HG03280 (cell line): ENCODE results near the gene PRKCQ.

Experiments
- ATAC-seq: cut with Tn5 transposase; IDR thresholded peaks from one replicate; pipeline ENCODE4 v1.9.1; 2021; ENCODE audit warnings: mild to moderate bottlenecking, moderate library complexity; ENCODE audit not compliant: unreplicated experiment

Gene PRKCQ

GRCh38 chr10:6528198-6528950 is 51.7 kb downstream of the PRKCQ start:
- ATAC-seq: no peak

GRCh38 chr10:6525599-6526165 is 54.4 kb downstream of the PRKCQ start:
- ATAC-seq: no peak

- no peak for ATAC-seq
Measured at GRCh38 chr10:6522230-6522629, 57.8 kb downstream of the PRKCQ start.

- no peak for ATAC-seq
Measured at GRCh38 chr10:6520138-6520537, 59.9 kb downstream of the PRKCQ start.

- ATAC-seq: no peak
Measured at GRCh38 chr10:6518791-6519429, 61.2 kb downstream of the PRKCQ start.

GRCh38 chr10:6516929-6517284 is 63.2 kb downstream of the PRKCQ start:
- no peak for ATAC-seq

GRCh38 chr10:6516281-6516928 is 63.7 kb downstream of the PRKCQ start:
- ATAC-seq: no peak

GRCh38 chr10:6514844-6515780 is 65.0 kb downstream of the PRKCQ start:
- ATAC-seq: no peak

- no peak for ATAC-seq
Measured at GRCh38 chr10:6514180-6514579, 65.9 kb downstream of the PRKCQ start.

- ATAC-seq: no peak
Measured at GRCh38 chr10:6513476-6513875, 66.6 kb downstream of the PRKCQ start.

GRCh38 chr10:6512182-6512581 is 67.9 kb downstream of the PRKCQ start:
- ATAC-seq: no peak

GRCh38 chr10:6511347-6511746 is 68.7 kb downstream of the PRKCQ start:
- no peak for ATAC-seq

- no peak for ATAC-seq
Measured at GRCh38 chr10:6507311-6507710, 72.8 kb downstream of the PRKCQ start.

- no peak for ATAC-seq
Measured at GRCh38 chr10:6505300-6505699, 74.8 kb downstream of the PRKCQ start.

- no peak for ATAC-seq
Measured at GRCh38 chr10:6504296-6504695, 75.8 kb downstream of the PRKCQ start.

GRCh38 chr10:6503171-6503570 is 76.9 kb downstream of the PRKCQ start:
- ATAC-seq: no peak

GRCh38 chr10:6501931-6502330 is 78.1 kb downstream of the PRKCQ start:
- no peak for ATAC-seq

GRCh38 chr10:6499974-6500373 is 80.1 kb downstream of the PRKCQ start:
- no peak for ATAC-seq

- no peak for ATAC-seq
Measured at GRCh38 chr10:6498771-6499170, 81.3 kb downstream of the PRKCQ start.

GRCh38 chr10:6497620-6498019 is 82.5 kb downstream of the PRKCQ start:
- no peak for ATAC-seq
